ENCODE results near the gene LPP.

Gene LPP

GRCh38 chr3:188900421-188900951, 746.5 kb downstream of the LPP start:
- no peaks in the 10 kb centered on the region for H3K79me2 ChIP-seq (ENCODE audit: insufficient read depth, low read length)
- ATAC-seq (ENCODE audit: insufficient read depth, low read depth) (no peak), DNase-seq (no peak)
- H3K27me3 ChIP-seq (ENCODE audit: insufficient read depth, low read length, poor library complexity) = no peaks in the 10 kb centered on the region
- no peak overlapping the region for H3K9ac ChIP-seq (ENCODE audit: low read depth, low read length)
- TF ChIP-seq CTCF (IDR thresholded peaks at IDR 0.05; ENCODE audit: borderline replicate concordance, extremely low read depth, low read length, poor library complexity, severe bottlenecking) (no peak), EZH2 (IDR thresholded peaks at IDR 0.05; ENCODE audit: borderline replicate concordance, low read depth, low read length, severe bottlenecking) (no peak)
- no peak overlapping the region for H3K4me3 ChIP-seq (ENCODE audit: low read depth in 1 of 2, low read length in 2 of 2)
- no peaks in the 10 kb centered on the region for H4K20me1 ChIP-seq (ENCODE audit: insufficient read depth, low read length)
- H3K36me3 ChIP-seq (ENCODE audit: insufficient read depth, low read length) = no peaks in the 10 kb centered on the region
- no peak overlapping the region for H3K27ac ChIP-seq (ENCODE audit: low read length)
- no peak overlapping the region for H3K4me2 ChIP-seq (ENCODE audit: insufficient read depth, low read length)
- H3K9me3 ChIP-seq (ENCODE audit: insufficient read depth, low read length, severe bottlenecking) = no peaks in the 10 kb centered on the region
- no peak overlapping the region for H2AFZ ChIP-seq (ENCODE audit: low read depth, low read length)
- no peaks in the 10 kb centered on the region for H3K4me1 ChIP-seq (ENCODE audit: insufficient read depth, low read length)

- Histone ChIP-seq H3K36me3 (ENCODE audit: insufficient read depth, low read length) (no peaks in the 10 kb centered on the region), H3K4me2 (ENCODE audit: insufficient read depth, low read length) (no peak overlapping the region), H3K4me1 (ENCODE audit: insufficient read depth, low read length) (no peaks in the 10 kb centered on the region), H3K27me3 (ENCODE audit: insufficient read depth, low read length, poor library complexity) (no peaks in the 10 kb centered on the region), H2AFZ (ENCODE audit: low read depth, low read length) (no peak overlapping the region), H3K9me3 (ENCODE audit: insufficient read depth, low read length, severe bottlenecking) (no peaks in the 10 kb centered on the region), H4K20me1 (ENCODE audit: insufficient read depth, low read length) (no peaks in the 10 kb centered on the region), H3K27ac (ENCODE audit: low read length) (no peak overlapping the region), H3K4me3 (ENCODE audit: low read depth in 1 of 2, low read length in 2 of 2) (no peak overlapping the region), H3K9ac (ENCODE audit: low read depth, low read length) (no peak overlapping the region), H3K79me2 (ENCODE audit: insufficient read depth, low read length) (no peaks in the 10 kb centered on the region)
- DNase-seq (no peak), ATAC-seq (ENCODE audit: insufficient read depth, low read depth) (no peak)
- TF ChIP-seq CTCF (IDR thresholded peaks at IDR 0.05; ENCODE audit: borderline replicate concordance, extremely low read depth, low read length, poor library complexity, severe bottlenecking) = no peak
- no peak for TF ChIP-seq EZH2 (IDR thresholded peaks at IDR 0.05; ENCODE audit: borderline replicate concordance, low read depth, low read length, severe bottlenecking)
These were observed 747.2 kb downstream of the LPP start for GRCh38 chr3:188901126-188901525.

- Histone ChIP-seq H3K79me2 (ENCODE audit: insufficient read depth, low read length) (no peaks in the 10 kb centered on the region), H2AFZ (ENCODE audit: low read depth, low read length) (no peak overlapping the region)
- no peak for ATAC-seq (ENCODE audit: insufficient read depth, low read depth)
These were observed 747.8 kb downstream of the LPP start for GRCh38 chr3:188901671-188902287.

More at GRCh38 chr3:188901671-188902287, 747.8 kb downstream of the LPP start:
- Histone ChIP-seq H3K9me3 (ENCODE audit: insufficient read depth, low read length, severe bottlenecking) (no peaks in the 10 kb centered on the region), H3K4me2 (ENCODE audit: insufficient read depth, low read length) (no peak overlapping the region), H4K20me1 (ENCODE audit: insufficient read depth, low read length) (no peaks in the 10 kb centered on the region), H3K36me3 (ENCODE audit: insufficient read depth, low read length) (no peaks in the 10 kb centered on the region), H3K4me3 (ENCODE audit: low read depth in 1 of 2, low read length in 2 of 2) (no peak overlapping the region), H3K9ac (ENCODE audit: low read depth, low read length) (no peak overlapping the region), H3K27ac (ENCODE audit: low read length) (no peak overlapping the region), H3K27me3 (ENCODE audit: insufficient read depth, low read length, poor library complexity) (no peaks in the 10 kb centered on the region), H3K4me1 (ENCODE audit: insufficient read depth, low read length) (no peaks in the 10 kb centered on the region)
- no peak for TF ChIP-seq EZH2 (IDR thresholded peaks at IDR 0.05; ENCODE audit: borderline replicate concordance, low read depth, low read length, severe bottlenecking)
- no peak for TF ChIP-seq CTCF (IDR thresholded peaks at IDR 0.05; ENCODE audit: borderline replicate concordance, extremely low read depth, low read length, poor library complexity, severe bottlenecking)
- no peak for DNase-seq

All from DND-41 (cell line).